HG03571 (cell line): ENCODE measurements around the gene UCN3.
"Not testable (repeated sequence)": the region's sequence is repeated elsewhere in the genome, so short reads cannot be mapped to it uniquely, and the experiment has no call there.

Experiments
- ATAC-seq: cut with Tn5 transposase; IDR thresholded peaks from one replicate; pipeline ENCODE4 v1.9.1; 2021; ENCODE audit not compliant: unreplicated experiment

Gene UCN3

DNA sequence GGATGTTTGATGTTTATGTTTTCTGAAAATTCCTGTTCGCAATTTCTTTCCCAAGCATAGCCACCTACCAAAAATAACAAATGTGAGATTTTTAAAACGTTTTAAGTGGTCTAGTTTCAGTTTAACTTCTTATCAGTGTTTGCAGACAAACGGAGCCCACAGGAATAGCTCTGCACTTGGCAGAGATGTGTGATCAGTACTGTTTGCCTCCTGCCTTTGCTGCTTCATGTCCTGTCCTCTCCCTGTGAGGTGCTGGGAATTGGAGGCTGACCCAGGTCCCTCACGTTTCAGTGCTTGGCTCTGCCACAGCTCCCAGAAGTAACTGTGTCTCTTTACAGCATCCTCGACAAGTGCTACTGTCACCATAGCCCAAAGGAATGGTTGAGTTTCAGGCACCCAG lies 1.2 kb downstream of the UCN3 start:
- ATAC-seq: no peak

DNA sequence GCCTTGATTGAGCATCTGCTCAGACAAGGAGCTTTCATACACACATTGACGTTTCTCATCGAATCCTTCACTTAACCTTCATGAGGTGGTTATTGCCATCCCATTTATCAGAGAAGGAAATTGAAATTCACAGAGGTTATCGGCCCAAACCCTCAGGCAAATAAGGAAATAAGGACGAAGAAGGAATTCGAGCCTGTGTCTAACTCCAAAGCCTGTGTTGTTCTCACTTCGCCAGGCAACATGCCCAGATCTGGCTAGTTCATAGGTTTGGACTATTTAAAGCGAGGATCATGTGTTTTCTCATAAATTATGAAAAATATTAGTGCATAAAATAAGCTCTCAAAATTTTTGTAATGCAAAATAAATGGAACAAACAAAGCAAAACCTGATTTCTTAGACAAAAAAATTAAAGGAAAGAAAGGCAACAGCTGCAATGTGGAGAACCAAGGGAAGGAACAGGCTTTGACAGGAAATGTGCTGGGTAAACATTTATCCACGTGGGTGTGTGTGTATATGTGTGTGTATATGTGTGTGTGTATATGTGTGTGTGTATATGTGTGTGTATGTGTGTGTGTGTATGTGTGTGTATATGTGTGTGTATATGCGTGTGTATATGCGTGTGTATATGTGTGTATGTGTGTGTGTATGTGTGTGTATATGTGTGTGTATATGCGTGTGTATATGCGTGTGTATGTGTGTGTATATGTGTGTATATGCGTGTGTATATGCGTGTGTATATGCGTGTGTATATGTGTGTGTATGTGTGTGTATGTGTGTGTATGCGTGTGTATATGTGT lies 4.8 kb downstream of the UCN3 start:
- ATAC-seq: no peak

DNA sequence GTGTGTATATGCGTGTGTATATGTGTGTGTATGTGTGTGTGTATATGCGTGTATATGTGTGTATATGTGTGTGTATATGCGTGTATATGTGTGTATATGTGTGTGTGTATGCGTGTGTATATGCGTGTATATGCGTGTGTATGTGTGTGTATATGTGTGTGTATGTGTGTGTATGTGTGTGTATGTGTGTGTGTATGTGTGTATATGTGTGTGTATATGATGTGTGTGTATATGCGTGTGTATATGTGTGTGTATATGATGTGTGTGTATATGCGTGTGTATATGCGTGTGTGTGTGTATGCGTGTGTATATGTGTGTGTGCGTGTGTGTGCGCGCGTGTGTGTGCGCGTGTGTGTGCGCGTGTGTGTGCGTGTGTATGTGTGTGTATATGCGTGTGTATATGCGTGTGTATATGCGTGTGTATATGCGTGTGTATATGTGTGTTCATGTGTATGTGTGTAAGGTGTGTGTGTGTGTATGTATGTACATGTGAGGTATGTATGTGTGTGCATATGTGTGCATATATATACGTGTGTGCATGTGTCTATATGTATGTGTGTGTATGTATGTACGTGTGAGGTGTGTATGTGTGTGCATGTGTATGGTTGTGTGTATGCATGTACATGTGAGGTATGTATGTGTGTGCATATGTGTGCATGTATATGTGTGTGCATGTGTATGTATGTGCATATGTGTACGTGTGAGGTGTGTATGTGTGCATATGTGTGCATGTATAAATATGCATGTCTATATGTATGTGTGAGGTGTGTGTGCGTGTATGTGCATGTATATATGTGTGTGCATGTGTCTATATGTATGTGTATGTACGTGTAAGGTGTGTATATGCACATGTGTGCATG lies 6.0 kb downstream of the UCN3 start:
- ATAC-seq: no peak

GRCh38 chr10:5373307-5373706 lies 8.5 kb downstream of the UCN3 start:
- ATAC-seq: no peak

- no peak for ATAC-seq
These were observed 9.3 kb downstream of the UCN3 start for GRCh38 chr10:5373891-5374611.

GRCh38 chr10:5376450-5376849 lies 11.7 kb downstream of the UCN3 start:
- no peak for ATAC-seq

DNA sequence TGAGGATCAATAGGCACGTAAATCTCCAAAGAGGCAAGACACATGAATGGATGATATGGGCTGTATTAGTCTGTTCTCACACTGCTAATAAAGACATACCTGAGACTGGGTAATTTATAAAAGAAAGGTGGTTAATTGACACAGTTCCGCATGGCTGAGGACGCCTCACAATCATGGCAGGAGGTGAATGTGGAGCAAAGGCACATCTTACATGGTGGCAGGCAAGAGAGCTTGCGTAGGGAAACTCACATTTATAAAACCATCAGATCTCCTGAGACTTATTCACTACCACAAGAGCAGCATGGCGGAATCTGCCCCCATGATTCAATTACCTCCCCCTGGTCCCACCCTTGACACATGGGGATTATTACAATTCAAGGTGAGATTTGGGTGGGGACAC lies 14.4 kb downstream of the UCN3 start:
- not testable (repeated sequence) for ATAC-seq

DNA sequence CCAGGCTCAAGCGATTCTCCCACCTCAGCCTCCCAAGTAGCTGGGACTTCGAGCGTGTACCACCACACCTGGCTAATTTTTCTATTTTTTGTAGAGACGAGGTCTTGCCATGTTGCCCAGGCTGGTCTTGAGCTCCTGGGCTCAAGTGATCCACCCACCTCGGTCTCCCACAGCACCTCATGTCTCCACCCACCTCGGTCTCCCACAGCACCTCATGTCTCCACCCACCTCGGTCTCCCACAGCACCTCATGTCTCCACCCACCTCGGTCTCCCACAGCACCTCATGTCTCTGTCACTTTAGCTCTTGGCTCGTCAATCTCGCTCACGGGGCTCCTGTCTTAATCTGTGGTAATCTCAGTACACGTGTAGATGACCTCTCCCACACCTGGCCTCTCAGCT lies 15.6 kb downstream of the UCN3 start:
- not testable (repeated sequence) for ATAC-seq

- ATAC-seq: no peak
These were observed 16.4 kb downstream of the UCN3 start for GRCh38 chr10:5381187-5381586.

- ATAC-seq: no peak
These were observed 20.5 kb downstream of the UCN3 start for GRCh38 chr10:5385224-5385623.

- ATAC-seq: no peak
These were observed 22.4 kb downstream of the UCN3 start for GRCh38 chr10:5387169-5387568.

- ATAC-seq: no peak
These were observed 25.9 kb downstream of the UCN3 start for GRCh38 chr10:5390607-5391205.

GRCh38 chr10:5391790-5392189 lies 27.0 kb downstream of the UCN3 start:
- no peak for ATAC-seq

DNA sequence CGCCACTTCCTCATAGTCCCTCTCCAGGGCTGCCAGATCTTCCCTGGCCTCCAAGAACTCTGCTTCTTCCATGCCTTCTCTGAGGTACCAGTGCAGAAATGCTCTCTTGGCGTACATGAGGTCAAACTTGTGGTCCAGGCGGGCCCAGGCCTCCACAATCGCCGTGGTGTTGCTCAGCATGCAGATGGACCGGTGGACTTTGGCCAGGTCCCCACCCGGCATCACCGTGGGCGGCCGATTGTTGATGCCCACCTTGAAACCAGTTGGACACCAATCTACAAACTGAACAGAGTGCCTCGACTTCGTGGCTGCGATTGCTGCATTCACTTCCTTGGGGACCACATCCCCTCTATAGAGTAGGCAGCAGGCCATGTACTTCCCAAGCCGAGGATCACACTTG lies 28.8 kb downstream of the UCN3 start:
- no peak for ATAC-seq

- ATAC-seq: no peak
These were observed 30.4 kb downstream of the UCN3 start for GRCh38 chr10:5395168-5395567.

DNA sequence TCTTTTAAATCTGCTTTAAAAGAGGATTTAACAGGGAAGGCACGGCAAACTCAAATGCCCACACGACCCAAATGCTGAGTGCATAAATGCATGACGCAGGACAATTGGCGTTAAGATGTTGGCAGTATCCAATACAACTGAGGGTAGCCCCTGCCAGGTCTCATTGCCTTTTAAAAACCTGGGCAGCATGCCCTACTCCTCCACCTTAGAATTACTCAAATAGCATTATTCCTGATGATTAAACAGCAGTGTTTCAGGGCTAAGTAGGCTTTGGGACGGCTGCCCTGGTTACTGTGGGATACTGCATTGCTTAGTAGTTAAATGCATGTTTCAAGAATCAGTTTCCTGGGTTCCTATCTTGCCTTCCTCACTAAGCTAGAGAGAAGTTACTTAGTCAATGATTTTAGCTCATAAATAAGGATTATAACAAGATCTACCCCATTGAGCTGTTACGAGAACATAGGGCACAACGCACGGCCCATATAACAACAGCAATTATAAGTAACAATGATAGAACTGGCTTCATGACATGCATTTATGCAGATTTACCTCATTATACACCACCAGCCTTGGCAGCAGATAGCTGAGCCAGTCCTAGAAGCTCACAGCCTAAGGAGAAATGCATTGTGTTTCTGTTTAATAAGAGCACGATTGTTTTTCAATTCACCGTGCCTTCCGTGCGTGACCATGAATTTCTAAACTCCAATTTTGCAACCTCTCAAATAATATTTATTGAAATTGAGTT lies 32.0 kb downstream of the UCN3 start:
- no peak for ATAC-seq

- no peak for ATAC-seq
These were observed 34.6 kb downstream of the UCN3 start for GRCh38 chr10:5399332-5399731.

- ATAC-seq: no peak
These were observed 35.9 kb downstream of the UCN3 start for GRCh38 chr10:5400468-5401240.

GRCh38 chr10:5402798-5403197 lies 38.0 kb downstream of the UCN3 start:
- no peak for ATAC-seq
